ENCODE measurements around the gene ARFGEF2. TPM values are rescaled to one million over a fixed set of nuclear protein-coding genes. Genes with fewer than 3 reads are reported as not detected.

ARFGEF2 gene
- total and polyA plus RNA-seq, 11 donors: 7.5 to 52.7 (median 40.2) TPM

DNA sequence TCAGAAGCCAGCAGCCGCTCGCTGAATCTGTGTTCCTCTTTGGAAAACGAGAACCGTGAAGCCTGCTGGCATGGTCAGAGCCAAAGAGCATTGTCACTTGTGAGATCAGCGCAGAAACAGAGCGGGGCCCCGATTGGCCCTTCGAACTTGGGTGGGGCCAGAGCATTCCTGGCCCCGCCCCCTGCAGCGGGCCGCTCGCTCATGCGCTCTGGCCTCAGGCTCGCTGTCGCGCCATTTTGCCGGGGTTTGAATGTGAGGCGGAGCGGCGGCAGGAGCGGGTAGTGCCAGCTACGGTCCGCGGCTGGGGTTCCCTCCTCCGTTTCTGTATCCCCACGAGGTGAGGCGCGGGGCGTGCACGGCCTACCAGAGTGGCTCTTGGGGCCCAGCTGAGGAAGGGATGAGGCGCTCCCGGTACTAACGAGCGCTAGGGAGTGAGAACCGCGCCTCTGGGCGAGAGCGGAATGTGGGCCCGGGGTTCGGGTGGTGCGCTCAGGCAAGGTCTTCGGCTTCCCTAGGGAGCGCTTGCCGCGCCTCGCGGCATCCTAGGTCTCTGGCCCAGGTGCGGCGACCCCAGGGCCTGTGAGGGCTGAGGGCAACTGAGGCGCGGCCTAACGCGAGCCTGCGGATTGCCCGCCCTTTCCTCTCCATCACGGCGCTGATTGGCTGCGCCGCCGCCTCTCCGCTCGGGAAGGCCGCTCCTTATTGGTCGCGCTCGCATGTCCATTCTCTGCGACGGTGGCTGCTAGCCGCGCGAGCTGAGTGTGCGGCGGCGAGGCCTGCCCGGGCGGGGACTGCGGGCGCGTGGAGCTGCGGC is 124.8 kb downstream of the ARFGEF2 start, which contains the start of gene CSE1L:
Gene CSE1L, plus strand, starts transcription at position 226 of the 814 bp plus-strand sequence. CDS start 12,152 bp downstream, outside the sequence.
- ATAC-seq (peak; percentile 96 to 97 (median 97)), DNase-seq (peak; percentile 95 to 98 (median 96))
- Histone ChIP-seq H3K36me3 (peaks cover 0 to 9% (median 0%) of the 10 kb centered on the region in 9 donors), H3K4me3 (peak within 1 kb of the TSS; percentile 80 to 100 (median 95)), H3K27me3 (no peaks in the 10 kb centered on the region), H3K4me1 (peaks cover 0 to 30% (median 17%) of the 10 kb centered on the region in 12 donors), H3K9me3 (no peaks in the 10 kb centered on the region), H3K27ac (peak within 1 kb of the TSS; percentile 70 to 98 (median 90))
- peak in 1 of 2 donors; percentile 66 for TF ChIP-seq POLR2A (IDR thresholded peaks at IDR 0.05)
- TF ChIP-seq, protein P1, sequence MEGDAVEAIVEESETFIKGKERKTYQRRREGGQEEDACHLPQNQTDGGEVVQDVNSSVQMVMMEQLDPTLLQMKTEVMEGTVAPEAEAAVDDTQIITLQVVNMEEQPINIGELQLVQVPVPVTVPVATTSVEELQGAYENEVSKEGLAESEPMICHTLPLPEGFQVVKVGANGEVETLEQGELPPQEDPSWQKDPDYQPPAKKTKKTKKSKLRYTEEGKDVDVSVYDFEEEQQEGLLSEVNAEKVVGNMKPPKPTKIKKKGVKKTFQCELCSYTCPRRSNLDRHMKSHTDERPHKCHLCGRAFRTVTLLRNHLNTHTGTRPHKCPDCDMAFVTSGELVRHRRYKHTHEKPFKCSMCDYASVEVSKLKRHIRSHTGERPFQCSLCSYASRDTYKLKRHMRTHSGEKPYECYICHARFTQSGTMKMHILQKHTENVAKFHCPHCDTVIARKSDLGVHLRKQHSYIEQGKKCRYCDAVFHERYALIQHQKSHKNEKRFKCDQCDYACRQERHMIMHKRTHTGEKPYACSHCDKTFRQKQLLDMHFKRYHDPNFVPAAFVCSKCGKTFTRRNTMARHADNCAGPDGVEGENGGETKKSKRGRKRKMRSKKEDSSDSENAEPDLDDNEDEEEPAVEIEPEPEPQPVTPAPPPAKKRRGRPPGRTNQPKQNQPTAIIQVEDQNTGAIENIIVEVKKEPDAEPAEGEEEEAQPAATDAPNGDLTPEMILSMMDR (IDR thresholded peaks at IDR 0.05): peak in 2 of 12 donors; percentile 12 to 23
- WGBS, 4 donors: 0 to 1% (median 0%) methylated on average over 21 to 80 of the region's 80 CpGs
- intact Hi-C loops (cut with DNase I): loop anchor here in 1 of 10 donors (5.0 kb wide), 1 partner anchor 141 kb away; the partner anchor contains the start of gene STAU1

- Histone ChIP-seq H3K36me3 (peaks cover 0 to 22% (median 0%) of the 10 kb centered on the region in 9 donors), H3K4me3 (no peak overlapping the region), H3K27me3 (no peaks in the 10 kb centered on the region), H3K9me3 (no peaks in the 10 kb centered on the region), H3K4me1 (peaks cover 0 to 37% (median 19%) of the 10 kb centered on the region in 12 donors), H3K27ac (no peak overlapping the region)
- intact Hi-C loops (cut with DNase I): no loop called here
- no peak for DNase-seq
- TF ChIP-seq, protein P1 (IDR thresholded peaks at IDR 0.05): no peak
- TF ChIP-seq POLR2A (IDR thresholded peaks at IDR 0.05): no peak
- 80 to 91% (median 84%) methylated on average over 1 of the region's 1 CpG for WGBS, 4 donors
- no peak for ATAC-seq
Measured at GRCh38 chr20:49052334-49052733, 130.8 kb downstream of the ARFGEF2 start.

DNA sequence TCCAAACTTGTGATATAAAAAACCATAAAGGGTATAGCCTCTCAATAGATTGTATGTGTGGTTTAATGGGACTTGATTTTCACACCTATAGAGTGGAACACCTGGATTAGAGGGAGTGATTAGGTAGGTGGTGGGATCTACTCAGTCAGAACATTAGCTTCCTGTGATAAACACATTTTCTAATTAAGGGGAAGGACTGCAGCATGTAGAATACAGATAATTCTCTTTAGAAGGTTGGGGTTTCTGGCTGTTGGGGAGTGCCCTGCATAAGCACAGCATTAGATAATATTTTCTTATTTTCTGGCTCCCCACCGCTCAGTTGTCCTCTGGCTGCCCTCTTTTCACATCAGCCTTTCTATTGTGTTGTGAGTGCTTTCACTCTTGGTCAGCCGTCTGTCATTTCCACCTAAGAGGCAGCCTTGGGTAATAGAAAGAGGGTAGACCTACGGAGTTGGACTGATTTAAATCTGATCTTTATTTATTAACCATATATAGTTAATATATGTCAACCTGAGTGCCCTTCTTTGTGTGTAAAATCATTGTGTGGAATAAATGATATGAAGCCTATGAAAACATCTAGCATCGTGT is 132.6 kb downstream of the ARFGEF2 start:
- Histone ChIP-seq H3K27ac (peak overlapping the region in 1 of 12 donors; percentile 22), H3K4me1 (peaks cover 0 to 23% (median 10%) of the 10 kb centered on the region in 12 donors), H3K9me3 (no peaks in the 10 kb centered on the region), H3K36me3 (peaks cover 0 to 32% (median 11%) of the 10 kb centered on the region in 9 donors), H3K4me3 (no peak overlapping the region), H3K27me3 (no peaks in the 10 kb centered on the region)
- WGBS, 4 donors: 48 to 57% (median 56%) methylated on average over 4 of the region's 4 CpGs
- TF ChIP-seq POLR2A (IDR thresholded peaks at IDR 0.05): no peak
- TF ChIP-seq, protein P1 (IDR thresholded peaks at IDR 0.05): no peak
- DNase-seq (no peak), ATAC-seq (peak in 1 of 4 donors; percentile 45)
- intact Hi-C loops (cut with DNase I): no loop called here

GRCh38 chr20:49063279-49063678 is 141.8 kb downstream of the ARFGEF2 start:
- no peaks in the 10 kb centered on the region for H3K9me3 ChIP-seq
- intact Hi-C loops (cut with DNase I): no loop called here
- H3K36me3 ChIP-seq: peaks cover 0 to 94% (median 85%) of the 10 kb centered on the region in 9 donors
- no peak overlapping the region for H3K27ac ChIP-seq
- TF ChIP-seq POLR2A (IDR thresholded peaks at IDR 0.05): no peak
- TF ChIP-seq, protein P1 (IDR thresholded peaks at IDR 0.05): no peak
- no peaks in the 10 kb centered on the region for H3K4me1 ChIP-seq
- 75 to 91% (median 84%) methylated on average over 3 of the region's 3 CpGs for WGBS, 4 donors
- no peaks in the 10 kb centered on the region for H3K27me3 ChIP-seq
- no peak for ATAC-seq
- DNase-seq: no peak
- no peak overlapping the region for H3K4me3 ChIP-seq
